Breast epithelium (tissue), 3 donors: ENCODE measurements around the gene ST8SIA3.

Experiments
- CTCF ChIP-seq, 3 donors: fragments of 450-650 bp; IDR thresholded peaks; one replicate each; pipeline ENCODE4 v1.5.1; 2016 to 2017; ENCODE audit warnings: antibody characterized with exemption in 3 of 3, mild to moderate bottlenecking in 3 of 3, moderate library complexity in 3 of 3
- POLR2A ChIP-seq: fragments of 450-650 bp; IDR thresholded peaks from one replicate; pipeline ENCODE4 v1.6.1; 2016; ENCODE audit warnings: antibody characterized with exemption, mild to moderate bottlenecking, moderate library complexity
- POLR2AphosphoS5 ChIP-seq, 3 donors: sonication (generic); formaldehyde crosslinking; IDR thresholded peaks; one replicate each; pipeline ENCODE4 v1.6.1; 2017; ENCODE audit warnings: antibody characterized with exemption in 3 of 3

DNA sequence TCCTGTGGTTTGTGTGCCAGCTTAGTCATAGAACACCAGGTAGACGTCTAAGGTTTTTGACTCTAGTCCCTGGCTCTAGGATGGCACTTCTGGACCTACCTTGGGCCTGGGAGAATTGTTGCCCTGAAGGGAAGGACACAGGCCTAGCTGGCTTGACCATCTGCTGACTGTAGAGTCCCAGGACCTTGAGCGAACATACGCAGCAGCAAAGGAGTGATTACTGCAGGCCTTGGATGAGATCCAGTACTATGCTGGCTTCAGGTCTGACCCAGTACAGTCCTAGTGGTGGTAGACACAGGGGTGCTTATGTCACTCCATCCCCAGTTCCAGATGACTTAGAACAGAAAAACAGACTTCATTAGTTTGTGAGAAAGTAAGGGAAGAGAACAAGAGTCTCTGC, 37.7 kb downstream of the ST8SIA3 start:
- no peak for TF ChIP-seq POLR2A
- TF ChIP-seq CTCF (IDR thresholded peaks at IDR 0.05): no peak
- no peak for TF ChIP-seq POLR2AphosphoS5 (IDR thresholded peaks at IDR 0.05)
